Medulla oblongata (tissue), 1 donor: ENCODE results near the gene KRT73.

Source experiments
- DNase-seq: peaks from one replicate; pipeline ENCODE4 v3.0.0-alpha.2; 2015; ENCODE audit errors: extremely low spot score

KRT73 gene

DNA sequence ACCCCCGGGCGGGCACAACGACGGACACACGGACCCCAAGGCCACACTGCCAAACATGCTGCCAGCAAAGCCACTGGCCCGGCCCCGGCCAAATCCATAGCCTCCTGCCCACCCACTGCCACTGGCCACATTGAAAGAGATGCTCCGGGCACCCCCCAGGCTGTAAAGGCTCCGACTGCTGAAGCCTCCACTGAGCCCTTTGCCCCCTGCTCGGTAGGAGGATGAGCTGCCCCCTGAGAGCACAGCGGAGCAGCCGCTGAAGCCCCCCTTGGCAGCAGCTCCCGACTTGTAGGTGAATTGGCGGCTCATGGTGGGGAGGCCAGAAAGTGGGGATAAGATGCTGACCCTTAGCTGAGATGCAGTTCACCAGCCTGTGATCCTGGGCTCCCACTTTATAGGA, at the start of gene KRT73:
KRT73 (minus strand) TSS at position 344 of the 400 bp plus-strand sequence; CDS start at position 309, 35 bp downstream.
- DNase-seq: no peak

DNA sequence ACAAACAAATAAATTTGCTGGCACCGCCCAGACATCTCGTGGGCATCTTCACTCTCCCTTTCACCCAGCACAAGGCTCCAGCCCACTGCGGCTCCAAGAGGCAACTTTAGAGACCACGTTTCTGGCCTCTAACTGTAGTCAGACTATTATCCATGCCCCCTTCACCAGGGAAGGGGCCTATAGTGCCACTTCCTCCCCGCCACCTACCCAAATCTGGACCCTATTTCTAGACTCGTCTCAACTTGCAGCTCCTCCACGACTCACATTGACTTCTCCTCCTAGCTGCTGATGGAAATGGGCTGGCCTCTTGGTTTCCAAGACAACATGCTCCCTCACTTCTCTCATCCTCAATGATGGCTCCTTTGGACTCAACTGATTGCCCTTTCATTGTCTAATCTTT, 49.6 kb upstream of the KRT73 start:
- no peak for DNase-seq

DNA sequence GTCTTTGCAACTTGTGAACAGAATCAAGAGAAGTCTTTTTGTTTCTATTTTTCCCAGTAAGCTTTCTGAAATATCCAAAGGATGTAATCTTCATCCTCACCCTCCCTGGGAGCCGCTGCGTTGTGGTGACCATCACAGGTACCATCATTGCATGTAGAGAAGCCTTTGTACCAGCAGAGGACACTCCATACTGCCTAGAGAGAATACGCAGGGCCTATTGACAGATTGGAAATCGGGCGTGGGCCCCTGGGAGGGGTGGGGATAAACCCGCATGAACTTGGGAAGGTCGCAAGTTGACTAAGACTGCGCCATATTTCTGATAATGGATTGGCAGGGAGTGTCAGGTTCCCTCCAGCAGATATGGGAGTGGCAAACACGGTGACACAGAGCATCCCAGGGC, 49.1 kb upstream of the KRT73 start:
- DNase-seq: no peak

DNA sequence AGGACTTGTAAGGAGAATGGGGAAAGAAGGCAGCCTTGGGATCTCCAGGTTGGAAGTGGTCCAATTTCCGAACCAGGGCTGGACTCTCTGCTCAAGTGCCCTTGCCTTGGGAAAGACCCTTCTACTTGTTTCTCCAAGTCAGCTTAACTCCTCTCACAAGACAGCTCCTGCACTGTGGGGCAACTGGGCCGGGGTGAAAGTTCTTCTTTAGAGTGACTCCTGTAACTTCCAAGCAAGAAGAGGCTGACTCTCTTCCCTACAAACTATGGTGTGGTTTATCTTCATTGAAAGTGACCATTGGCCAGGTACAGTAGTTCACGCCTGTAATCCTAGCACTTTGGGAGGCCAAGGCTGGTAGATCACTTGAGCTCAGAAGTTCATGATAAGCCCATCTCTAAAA, 48.1 kb upstream of the KRT73 start:
- DNase-seq: no peak

DNA sequence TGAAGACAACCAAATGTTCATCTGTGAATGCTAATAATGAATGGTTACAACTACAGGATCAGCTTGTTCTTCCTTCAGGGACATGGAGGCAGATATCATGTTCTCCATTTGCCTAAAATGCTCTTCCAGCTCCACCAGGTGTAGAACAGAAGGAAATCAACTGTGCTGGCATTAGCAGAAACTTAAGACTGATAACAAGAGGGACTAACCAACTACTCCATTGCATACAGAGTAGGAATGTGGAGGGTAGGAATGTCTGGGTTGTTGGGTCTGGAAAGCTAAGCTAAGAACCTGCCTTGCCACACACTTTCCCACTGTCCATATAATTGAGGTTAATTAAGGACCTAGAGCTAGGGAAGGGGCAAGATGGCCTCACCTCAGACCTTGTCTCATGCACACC, 45.1 kb upstream of the KRT73 start:
- no peak for DNase-seq

DNA sequence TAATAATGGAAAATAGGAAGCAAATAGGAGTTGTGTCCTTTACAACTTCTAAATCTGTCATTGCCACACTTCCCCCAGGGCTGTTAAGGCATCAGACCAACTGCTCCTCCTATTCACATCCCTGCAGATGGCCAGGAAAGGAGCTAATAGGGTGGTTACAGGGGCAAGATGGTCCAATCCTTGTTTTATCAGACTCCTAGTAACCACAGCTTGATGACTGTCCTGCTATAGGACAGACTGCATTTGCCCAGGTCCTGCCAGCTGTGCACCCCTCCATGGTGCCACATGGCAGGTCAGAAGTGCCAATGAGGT, 44.5 kb upstream of the KRT73 start:
- no peak for DNase-seq

DNA sequence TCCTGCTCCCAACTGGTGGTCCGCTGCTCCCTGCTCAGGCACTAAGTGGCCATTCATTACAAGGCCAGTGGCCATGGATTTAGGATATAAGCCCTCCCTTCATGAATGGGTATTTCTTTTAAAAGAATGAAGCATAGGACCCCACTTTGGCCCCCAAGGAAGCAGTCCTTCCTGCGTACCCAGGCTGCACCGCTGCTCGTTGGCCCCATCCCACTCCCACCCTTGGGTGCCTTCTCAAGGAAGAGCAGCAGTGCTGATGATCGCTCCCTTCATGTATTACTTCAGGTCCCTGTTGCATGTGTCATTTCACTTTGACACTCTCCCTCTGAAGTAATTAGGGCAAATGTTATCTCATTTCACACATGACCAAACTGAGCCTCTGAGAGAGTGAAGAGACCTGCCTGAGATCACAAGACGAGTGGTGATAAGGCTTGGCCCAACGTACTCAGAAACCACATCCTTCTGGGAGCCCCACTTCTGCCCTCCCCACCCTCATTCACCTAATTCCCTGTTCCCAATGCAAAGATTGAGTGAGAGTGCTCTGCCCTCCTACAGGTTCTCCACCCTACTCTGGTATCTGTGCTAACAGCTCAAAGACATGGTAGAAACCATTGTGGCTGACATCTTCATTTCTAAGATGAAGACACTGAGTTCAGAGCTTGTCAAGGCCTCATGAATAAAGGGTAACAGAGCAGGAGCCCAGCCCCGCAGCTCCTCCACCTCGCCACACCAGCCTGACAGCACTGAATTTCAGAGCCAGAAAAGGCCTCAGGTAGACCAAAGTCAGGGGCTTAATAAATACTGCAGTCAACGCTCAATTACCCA, 43.9 kb upstream of the KRT73 start:
- DNase-seq: no peak

DNA sequence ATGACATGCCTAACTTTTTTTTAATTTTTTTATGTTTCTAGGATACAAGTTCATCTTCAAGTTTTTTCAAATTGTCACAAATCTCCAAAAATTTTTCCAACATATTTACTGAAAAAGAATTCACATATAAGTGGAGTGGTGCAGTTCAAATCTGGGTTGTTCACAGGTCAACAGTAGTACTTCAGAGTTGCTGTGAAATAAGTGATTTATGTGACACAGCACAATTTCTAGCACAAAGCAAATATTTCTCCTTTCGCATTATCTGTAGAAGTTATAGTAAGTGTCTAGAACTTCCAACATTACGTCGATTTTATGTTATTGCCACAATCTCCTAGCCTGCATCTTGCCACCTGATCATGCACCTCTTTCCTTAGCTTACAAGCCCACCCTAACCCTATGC, 43.3 kb upstream of the KRT73 start:
- DNase-seq: no peak

DNA sequence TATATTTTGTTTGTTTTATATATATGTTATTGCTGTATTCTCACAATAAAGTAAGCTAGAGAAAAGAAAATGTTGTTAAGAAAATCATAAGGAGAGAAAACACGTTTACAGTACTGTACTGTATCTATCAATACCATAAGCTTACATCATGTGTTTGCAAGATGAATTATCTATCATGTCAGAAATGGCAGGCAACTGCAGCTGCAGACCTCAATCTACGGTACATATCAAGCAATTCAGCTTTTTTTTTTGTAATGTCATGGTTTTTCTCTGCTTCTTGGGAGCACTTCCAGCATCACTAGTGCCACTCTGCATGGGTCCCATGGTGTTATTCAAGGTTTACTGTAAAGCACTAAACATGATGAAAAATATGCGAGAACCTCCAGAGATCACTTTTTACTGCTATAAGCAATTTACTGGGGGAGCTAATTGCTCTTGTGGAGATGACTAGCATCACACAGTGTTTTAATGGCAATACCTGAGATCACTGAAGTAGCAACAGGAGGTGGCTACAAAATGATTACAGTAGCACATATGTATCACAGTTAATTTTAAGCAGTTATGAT, 42.7 kb upstream of the KRT73 start:
- no peak for DNase-seq

DNA sequence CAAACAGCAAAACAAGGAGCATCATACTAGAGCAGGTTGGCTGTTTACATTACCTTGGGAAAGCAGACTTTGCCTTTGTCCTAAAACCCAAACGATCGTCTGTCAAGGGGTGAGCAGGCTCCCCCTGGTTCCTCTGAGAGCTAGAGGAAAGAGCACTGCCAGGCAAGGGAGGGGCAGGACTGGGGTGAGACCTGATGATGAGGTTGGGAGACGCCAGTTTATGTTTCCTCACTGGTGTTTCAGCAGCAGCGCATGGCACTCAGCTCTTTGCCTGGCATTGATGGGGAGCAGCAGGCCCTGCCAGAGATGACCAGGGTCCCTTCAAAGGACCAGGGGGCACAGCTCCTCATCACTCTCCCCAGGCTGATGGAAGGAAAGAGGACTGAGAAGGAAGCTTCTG, 41.6 kb upstream of the KRT73 start:
- DNase-seq: no peak

DNA sequence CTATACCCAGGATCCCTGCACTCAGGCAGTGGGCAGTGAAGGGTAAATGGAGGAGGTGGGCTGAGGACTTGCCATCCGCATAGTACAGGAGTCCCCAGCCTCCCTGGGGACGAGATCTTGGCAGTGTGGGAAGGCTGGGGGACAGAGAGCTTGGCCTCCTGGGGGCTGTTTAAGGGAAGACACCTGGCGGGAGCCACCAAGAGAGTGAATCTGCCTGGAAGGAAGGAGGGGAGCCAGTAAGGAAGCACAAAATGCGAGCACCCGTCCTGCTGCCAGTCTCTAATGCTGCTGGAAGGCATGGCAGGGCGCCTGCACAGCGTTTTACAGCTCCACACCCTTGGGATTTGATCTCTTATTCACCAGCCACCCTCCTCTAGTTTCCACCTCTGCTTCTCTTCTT, 41.0 kb upstream of the KRT73 start:
- DNase-seq: no peak

DNA sequence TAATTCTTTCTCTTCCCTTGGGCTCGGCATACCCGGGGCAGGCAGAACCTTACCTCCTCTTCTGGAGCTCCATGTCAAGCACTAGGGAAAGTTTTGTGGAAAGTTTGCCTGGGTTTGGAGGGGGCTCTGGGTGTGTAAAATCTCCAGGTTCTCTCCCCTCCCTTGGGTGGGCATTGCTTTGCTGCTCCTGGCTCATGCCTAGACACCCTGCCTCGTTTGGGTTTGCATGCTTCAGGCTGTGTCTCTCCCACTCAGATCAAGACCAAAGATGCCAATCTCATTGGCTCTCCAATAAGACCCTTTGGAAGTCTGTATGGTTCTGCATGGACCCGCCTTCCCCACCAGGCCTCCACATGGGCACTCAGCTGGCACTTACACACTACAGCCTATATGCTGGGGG, 39.8 kb upstream of the KRT73 start:
- DNase-seq: no peak

DNA sequence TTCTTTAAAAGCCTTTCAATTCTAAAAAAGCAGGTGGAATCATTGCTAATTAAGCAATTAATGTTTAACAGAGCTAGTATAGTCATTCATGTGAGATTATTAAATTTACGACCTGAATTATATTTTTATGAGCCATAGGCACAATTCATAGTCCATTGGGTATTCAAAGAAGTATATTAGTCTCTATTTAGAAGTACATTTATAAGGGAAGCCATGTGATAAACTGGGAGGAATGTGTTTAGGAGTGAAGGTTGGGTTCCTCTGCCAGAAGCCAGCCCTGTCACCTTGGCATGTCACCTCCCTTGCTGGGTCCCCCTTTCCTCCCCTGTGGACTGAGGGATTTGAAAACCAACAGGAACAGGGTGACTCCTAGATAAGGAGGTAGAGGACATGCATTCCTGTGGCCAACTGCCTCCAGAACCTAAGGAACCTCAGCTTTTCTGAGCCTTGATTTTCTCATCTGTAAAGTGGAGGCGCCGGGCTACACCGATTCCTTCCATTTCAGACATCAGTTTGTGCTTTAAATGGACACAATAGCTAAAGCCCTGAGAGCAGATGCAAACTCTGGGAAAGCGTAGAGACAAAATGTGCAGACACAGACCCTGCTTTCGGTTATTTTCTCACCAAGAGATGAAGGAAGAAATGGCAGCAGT, 39.0 kb upstream of the KRT73 start:
- no peak for DNase-seq

DNA sequence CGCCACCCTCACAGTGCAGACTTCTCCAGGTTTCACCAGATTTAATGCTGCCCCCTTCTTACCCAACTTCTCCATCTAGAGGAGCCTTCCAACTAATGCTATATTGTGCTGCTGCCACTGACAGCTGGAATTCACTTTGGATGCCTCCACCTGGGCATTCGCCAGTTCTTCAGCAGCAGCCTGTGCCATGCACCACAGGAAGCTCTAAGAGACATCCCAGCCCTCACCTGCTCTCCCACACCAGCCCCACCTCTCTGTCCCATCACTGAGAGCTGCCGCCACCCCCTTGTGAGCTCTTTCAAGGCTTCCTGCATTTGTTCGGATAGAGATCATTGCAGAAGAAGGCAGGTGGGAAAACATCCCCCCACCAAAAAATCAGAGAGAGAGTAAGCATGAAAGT, 38.3 kb upstream of the KRT73 start:
- no peak for DNase-seq

DNA sequence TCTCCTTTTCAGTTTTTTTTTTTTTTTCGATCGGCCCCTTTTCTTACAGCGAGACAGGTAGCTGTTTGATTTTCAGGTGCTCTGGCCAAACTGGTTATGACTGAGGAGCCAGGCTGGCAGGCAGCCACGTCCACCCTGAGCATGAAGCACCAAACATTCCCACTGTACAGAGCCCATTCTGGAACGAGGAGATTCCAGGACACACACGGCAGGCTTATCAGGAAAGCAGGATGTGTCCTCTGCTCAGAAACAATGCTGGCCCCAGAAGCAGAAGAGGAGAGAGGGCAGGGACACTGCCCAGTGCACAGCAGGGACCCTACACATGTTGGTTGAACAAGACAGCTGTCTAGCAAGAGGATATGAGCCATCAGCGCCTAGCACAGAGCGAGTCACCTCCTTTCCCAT, 37.4 kb upstream of the KRT73 start:
- no peak for DNase-seq

DNA sequence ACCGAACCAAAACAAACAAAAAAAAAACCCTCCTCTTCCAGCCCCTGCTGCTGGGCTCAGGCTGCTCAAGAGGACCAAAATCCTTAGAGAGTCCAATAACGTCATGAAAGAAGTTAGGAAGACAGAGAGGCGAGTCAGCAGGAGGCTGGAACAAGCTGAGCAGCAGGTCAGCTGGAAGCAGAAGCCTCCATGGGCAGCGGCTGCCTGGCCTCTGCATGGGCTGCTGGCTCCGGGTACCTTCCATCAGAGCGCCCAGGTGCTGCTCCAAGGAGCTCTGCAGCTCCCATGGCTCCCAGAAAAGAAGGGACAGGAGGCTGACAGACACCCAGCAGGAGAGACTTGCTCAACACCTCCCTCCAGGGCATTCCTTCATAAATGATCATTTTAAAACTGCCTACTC, 36.9 kb upstream of the KRT73 start:
- no peak for DNase-seq

DNA sequence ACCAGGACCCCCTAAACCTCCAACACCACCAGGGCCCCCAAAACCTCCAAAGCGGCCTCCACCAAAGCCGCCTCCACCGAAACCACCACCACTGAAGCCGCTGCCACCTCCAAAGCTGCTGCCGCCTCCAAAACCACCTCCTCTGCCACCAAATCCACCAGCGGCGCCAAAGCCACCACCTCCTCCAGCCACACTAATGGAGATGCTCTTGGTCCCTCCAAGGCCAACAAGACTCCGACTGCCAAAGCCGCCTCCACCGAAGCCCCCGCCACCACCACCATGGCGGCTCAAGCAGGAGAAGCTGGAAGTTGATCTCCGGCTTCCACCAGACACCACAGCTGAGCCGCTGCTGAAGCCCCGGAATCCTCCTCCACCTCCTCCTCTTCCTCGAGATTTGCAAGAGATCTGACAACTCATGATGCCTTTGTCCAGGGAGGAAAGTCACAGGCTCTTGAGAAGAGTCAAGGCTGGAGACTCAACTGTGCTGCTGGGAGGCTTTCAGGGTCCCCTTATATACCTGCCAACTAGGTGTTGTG, 33.4 kb upstream of the KRT73 start, which contains the start of gene KRT2:
KRT2 (minus strand) TSS at position 486 of the 536 bp plus-strand sequence; CDS start at position 417, 69 bp downstream.
- DNase-seq: no peak

DNA sequence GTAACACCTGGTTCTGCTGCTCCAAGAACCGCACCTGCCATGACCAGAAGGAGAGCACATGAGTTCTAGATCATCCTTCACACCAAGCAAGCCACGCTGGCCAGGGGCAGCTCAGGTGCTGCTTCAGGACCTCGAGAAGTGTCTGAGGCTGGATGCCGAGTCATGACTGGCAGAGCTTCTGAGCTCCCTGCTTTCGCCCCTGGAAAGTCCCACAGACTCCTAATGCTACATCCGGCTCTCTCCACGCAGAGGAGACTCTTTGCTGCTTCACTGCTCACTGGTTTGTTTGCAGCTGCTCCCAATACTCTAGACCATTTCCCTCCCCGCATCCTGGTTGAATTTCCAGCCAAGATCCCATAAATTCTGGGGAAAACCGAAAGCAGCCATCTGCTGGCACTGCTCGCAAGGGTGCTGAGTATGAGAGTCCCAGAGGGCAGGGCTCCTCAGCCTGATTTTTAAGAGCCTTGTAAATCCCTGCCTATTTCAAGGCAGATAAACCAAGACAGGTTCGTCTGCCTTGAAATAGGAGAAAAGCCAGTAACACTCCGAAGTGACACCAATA, 32.2 kb upstream of the KRT73 start:
- no peak for DNase-seq

DNA sequence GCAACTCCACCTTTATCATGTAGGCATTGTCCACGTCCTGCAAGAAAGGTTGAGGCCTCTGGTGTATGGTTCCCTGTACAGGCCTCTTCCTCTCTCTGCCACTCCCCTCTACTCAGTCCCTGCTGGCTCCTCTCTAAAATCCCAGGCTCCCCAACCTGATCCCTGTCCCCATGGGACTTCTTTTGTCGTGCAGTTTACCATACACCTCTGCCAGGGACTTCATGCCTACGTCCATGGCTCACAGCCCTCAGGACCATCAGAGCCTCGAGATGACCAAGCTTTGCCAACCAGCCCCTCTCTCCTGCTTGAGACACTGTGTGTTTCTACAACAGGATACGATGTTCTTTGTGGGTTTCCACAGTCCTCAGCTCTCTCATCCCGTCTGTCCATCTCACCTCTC, 30.7 kb upstream of the KRT73 start:
- no peak for DNase-seq

DNA sequence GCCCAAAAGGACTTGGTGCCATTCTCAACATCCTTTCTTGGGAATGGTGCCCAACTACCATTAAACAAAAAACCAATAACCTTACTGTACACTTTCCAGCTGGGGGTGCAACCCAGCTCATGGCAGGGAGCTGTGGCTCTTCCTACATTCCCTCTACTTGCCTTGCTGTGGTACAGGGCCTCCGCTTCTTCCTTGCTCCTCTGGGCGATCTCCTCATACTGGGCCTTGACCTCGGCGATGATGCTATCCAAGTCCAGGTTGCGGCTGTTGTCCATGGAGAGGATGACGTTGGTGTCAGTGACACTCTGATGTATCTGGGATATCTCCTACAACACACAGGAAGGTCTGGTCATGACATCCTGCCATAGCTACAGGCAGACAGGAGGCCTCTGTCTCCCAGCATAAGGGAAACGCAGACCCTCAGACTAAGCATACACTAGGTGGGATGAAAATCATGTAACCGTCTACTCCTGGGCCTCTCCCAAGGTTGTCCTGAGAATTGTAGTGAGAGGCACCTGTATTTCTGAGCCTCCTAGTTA, 29.7 kb upstream of the KRT73 start:
- no peak for DNase-seq

DNA sequence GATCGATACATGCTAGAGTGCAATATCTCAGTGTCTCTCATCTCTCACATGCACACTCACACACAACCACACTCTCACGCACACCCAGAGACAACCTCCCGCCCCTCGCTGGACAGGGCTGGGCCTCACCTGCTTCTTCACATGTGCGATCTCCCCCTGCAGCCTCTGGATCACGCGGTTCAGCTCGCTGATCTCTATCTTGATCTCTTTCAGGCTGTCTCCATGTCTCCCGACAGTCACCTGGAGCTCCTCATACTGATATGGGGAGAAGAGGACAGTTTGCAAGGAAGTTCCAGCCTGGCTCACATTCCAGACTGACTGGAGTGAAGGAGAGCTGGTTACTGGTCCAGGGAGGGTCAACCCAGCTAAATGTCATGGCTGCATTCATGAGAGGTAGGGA, 29.2 kb upstream of the KRT73 start:
- no peak for DNase-seq

DNA sequence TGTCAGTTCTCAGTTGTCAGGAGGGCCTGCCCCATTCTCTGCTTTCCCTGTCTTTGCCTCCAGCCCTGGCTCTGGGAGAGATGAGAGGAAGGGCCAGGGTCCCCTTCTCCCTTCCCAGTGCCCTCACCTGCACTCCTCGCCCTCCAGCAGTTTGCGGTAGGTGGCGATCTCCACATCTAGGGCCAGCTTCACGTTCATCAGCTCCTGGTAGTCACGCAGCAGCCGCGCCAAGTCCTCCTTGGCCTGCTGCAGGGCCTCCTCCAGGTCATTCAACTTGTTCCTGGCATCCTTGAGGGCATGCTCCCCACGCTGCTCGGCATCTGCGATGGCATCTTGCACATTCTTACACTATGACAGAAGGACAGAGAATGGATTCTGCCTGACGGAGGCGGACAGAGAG, 28.3 kb upstream of the KRT73 start:
- DNase-seq: no peak
